H9 (cell line): ENCODE results near the gene SAMD8. TPM values are rescaled to one million over a fixed set of nuclear protein-coding genes. Genes with fewer than 3 reads are reported as not detected.

Source experiments
- DNase-seq: peaks from one replicate; pipeline ENCODE4 v3.0.0-alpha.2; 2017
- H2AFZ ChIP-seq: one replicate; pipeline ENCODE4 v1.6.1; 2013; ENCODE audit warnings: mild to moderate bottlenecking, low read length, control low read depth, moderate library complexity
- H2AK5ac ChIP-seq: 2 replicates; pipeline ENCODE4 v1.6.1; 2013; ENCODE audit warnings: low read length, control low read depth, mixed read lengths; ENCODE audit not compliant: insufficient read length
- H2BK120ac ChIP-seq: one replicate; pipeline ENCODE4 v1.6.1; 2013; ENCODE audit warnings: low read depth, mild to moderate bottlenecking, low read length, control low read depth, inconsistent platforms; ENCODE audit not compliant: poor library complexity, severe bottlenecking
- H2BK12ac ChIP-seq: 2 replicates; pipeline ENCODE4 v1.6.1; 2013; ENCODE audit warnings: low read length, control low read depth, mixed read lengths, low read depth; ENCODE audit not compliant: insufficient read length
- H2BK15ac ChIP-seq: 2 replicates; pipeline ENCODE4 v1.6.1; 2013; ENCODE audit warnings: low read depth, low read length, control low read depth
- H2BK20ac ChIP-seq: one replicate; pipeline ENCODE4 v1.6.1; 2013; ENCODE audit warnings: low read depth, mild to moderate bottlenecking, low read length, control low read depth, inconsistent platforms; ENCODE audit not compliant: poor library complexity, severe bottlenecking
- H2BK5ac ChIP-seq: 2 replicates; pipeline ENCODE4 v1.6.1; 2013; ENCODE audit warnings: low read length, control low read depth, mixed read lengths; ENCODE audit not compliant: insufficient read length
- H3K14ac ChIP-seq: 2 replicates; pipeline ENCODE4 v1.6.1; 2013; ENCODE audit warnings: low read length, control low read depth; ENCODE audit not compliant: insufficient read depth
- H3K18ac ChIP-seq: 2 replicates; pipeline ENCODE4 v1.6.1; 2013; ENCODE audit warnings: low read depth, mild to moderate bottlenecking, mixed read lengths, low read length, control low read depth; ENCODE audit not compliant: insufficient read length
- H3K23ac ChIP-seq: 2 replicates; pipeline ENCODE4 v1.6.1; 2013; ENCODE audit warnings: low read length, control low read depth, mixed read lengths, low read depth; ENCODE audit not compliant: insufficient read length
- H3K23me2 ChIP-seq: 2 replicates; pipeline ENCODE4 v1.6.1; 2013; ENCODE audit warnings: low read depth, mild to moderate bottlenecking, mixed read lengths, low read length, control low read depth; ENCODE audit not compliant: insufficient read length, poor library complexity, severe bottlenecking
- H3K27ac ChIP-seq: 2 replicates; pipeline ENCODE4 v1.5.1; 2013; ENCODE audit warnings: low read length, control low read depth, mixed read lengths, low read depth; ENCODE audit not compliant: insufficient read length
- H3K27me3 ChIP-seq: 2 replicates; pipeline ENCODE4 v1.6.1; 2013; ENCODE audit warnings: low read length, control low read depth, inconsistent platforms; ENCODE audit not compliant: insufficient read depth
- H3K4ac ChIP-seq: 2 replicates; pipeline ENCODE4 v1.6.1; 2013; ENCODE audit warnings: low read depth, mild to moderate bottlenecking, control low read depth, inconsistent platforms, low read length, moderate library complexity
- H3K4me1 ChIP-seq: 2 replicates; pipeline ENCODE4 v1.6.1; 2013; ENCODE audit warnings: low read length, control low read depth, inconsistent platforms; ENCODE audit not compliant: insufficient read depth
- H3K4me2 ChIP-seq: 2 replicates; pipeline ENCODE4 v1.6.1; 2013; ENCODE audit warnings: low read length, control low read depth, mixed read lengths; ENCODE audit not compliant: insufficient read length, insufficient read depth
- H3K56ac ChIP-seq: 2 replicates; pipeline ENCODE4 v1.6.1; 2013; ENCODE audit warnings: low read depth, mild to moderate bottlenecking, mixed read lengths, low read length, control low read depth; ENCODE audit not compliant: insufficient read length
- H3K79me1 ChIP-seq: 2 replicates; pipeline ENCODE4 v1.6.1; 2013; ENCODE audit warnings: low read depth, mild to moderate bottlenecking, moderate library complexity, low read length, control low read depth, inconsistent platforms; ENCODE audit not compliant: insufficient read depth, poor library complexity, severe bottlenecking
- H3K79me2 ChIP-seq: 2 replicates; pipeline ENCODE4 v1.6.1; 2013; ENCODE audit warnings: low read length, control low read depth, inconsistent platforms; ENCODE audit not compliant: insufficient read depth
- H3K9ac ChIP-seq: 2 replicates; pipeline ENCODE4 v1.6.1; 2013; ENCODE audit warnings: low read length, control low read depth, mixed read lengths; ENCODE audit not compliant: insufficient read length; ENCODE audit errors: extremely low read depth
- H3K9me3 ChIP-seq: one replicate; pipeline ENCODE4 v1.6.1; 2013; ENCODE audit warnings: low read depth, low read length, inconsistent platforms; ENCODE audit not compliant: control insufficient read depth
- H3T11ph ChIP-seq: one replicate; pipeline ENCODE4 v1.6.1; 2013; ENCODE audit warnings: mild to moderate bottlenecking, low read length, control low read depth, inconsistent platforms
- H4K20me1 ChIP-seq: one replicate; pipeline ENCODE4 v1.6.1; 2013; ENCODE audit not compliant: control insufficient read depth, insufficient read length, insufficient read depth
- H4K5ac ChIP-seq: 2 replicates; pipeline ENCODE4 v1.6.1; 2013; ENCODE audit warnings: low read depth, mild to moderate bottlenecking, mixed read lengths, low read length, control low read depth; ENCODE audit not compliant: insufficient read length
- H4K8ac ChIP-seq: replicated peaks from 2 replicates; pipeline ENCODE4 v1.6.1; 2013; ENCODE audit warnings: low read length, control low read depth, mixed read lengths, low read depth; ENCODE audit not compliant: insufficient read length
- H4K91ac ChIP-seq: 2 replicates; pipeline ENCODE4 v1.6.1; 2013; ENCODE audit warnings: low read depth, mild to moderate bottlenecking, moderate library complexity, mixed read lengths, low read length, control low read depth; ENCODE audit not compliant: insufficient read length
- H3K27ac Mint-ChIP-seq, 3 experiments: 2 replicates in 2 of 3; 3 replicates in 1 of 3; pipeline ENCODE4 v1.8.0; 2020 to 2021; ENCODE audit warnings: mixed read lengths in 3 of 3, mild to moderate bottlenecking in 1 of 3, moderate library complexity in 1 of 3
- H3K27me3 Mint-ChIP-seq: 2 replicates; pipeline ENCODE4 v1.8.0; 2021; ENCODE audit warnings: low read depth, mild to moderate bottlenecking, moderate library complexity, mixed read lengths
- H3K36me3 Mint-ChIP-seq, 3 experiments: 2 replicates in 2 of 3; 3 replicates in 1 of 3; pipeline ENCODE4 v1.8.0; 2020 to 2021; ENCODE audit warnings: low read depth in 3 of 3, mixed read lengths in 3 of 3; ENCODE audit not compliant: insufficient read depth in 1 of 3
- H3K4me1 Mint-ChIP-seq, 2 experiments: 2 replicates each; pipeline ENCODE4 v1.8.0; 2020; ENCODE audit warnings: mixed read lengths in 2 of 2
- H3K4me3 Mint-ChIP-seq, 2 experiments: 2 replicates in 1 of 2; 3 replicates in 1 of 2; pipeline ENCODE4 v1.8.0; 2020 to 2021; ENCODE audit warnings: mild to moderate bottlenecking in 2 of 2, mixed read lengths in 2 of 2, moderate library complexity in 1 of 2
- H3K9me3 Mint-ChIP-seq, 2 experiments: 2 replicates in 1 of 2; 3 replicates in 1 of 2; pipeline ENCODE4 v1.8.0; 2020; ENCODE audit warnings: mild to moderate bottlenecking in 2 of 2, mixed read lengths in 2 of 2, moderate library complexity in 1 of 2
- CTCF ChIP-seq: fragments of 200-600 bp; sonication (generic); conservative IDR thresholded peaks from 3 replicates; pipeline ENCODE4 v1.8.0; 2021; ENCODE audit warnings: antibody characterized with exemption, mild to moderate bottlenecking
- WGBS: extraction: QIAGEN DNeasy Blood & Tissue Kit; methylation state at CpG from one replicate; pipeline ENCODE4 v1.1.7; 2013; ENCODE audit warnings: missing lambda C conversion rate, low lambda C conversion rate, mixed read lengths; ENCODE audit not compliant: insufficient read length; ENCODE audit errors: extremely low coverage; 5-methylcytosine and 5-hydroxymethylcytosine counted together
- total RNA-seq: library from RNA; stranded (reverse); gene quantifications from 2 replicates; pipeline ENCODE4 v1.2.1, GENCODE V29; 2021

The SAMD8 gene
- total RNA-seq, 1 experiment from 2014 or later = 18.8 TPM

- no peak overlapping the region for H3K14ac ChIP-seq
- no peak overlapping the region for H3K23ac ChIP-seq
- no peaks in the 10 kb centered on the region for H3K79me1 ChIP-seq
- no peak overlapping the region for H4K8ac ChIP-seq
- peaks cover 23% of the 10 kb centered on the region for H3K79me2 ChIP-seq
- H2BK5ac ChIP-seq = no peak overlapping the region
- H3K27me3 ChIP-seq = no peaks in the 10 kb centered on the region
- H3K9ac ChIP-seq = no peak overlapping the region
- Mint-ChIP-seq H3K36me3 (peaks cover 43 to 60% (median 59%) of the 10 kb centered on the region in 3 experiments), H3K27me3 (peaks cover 3% of the 10 kb centered on the region; the same call in 1 of the 2 replicates), H3K27ac (peak overlapping the region; percentile 31 to 69 (median 39); a peak in 4 of 7 replicates), H3K4me1 (peaks cover 30 to 39% of the 10 kb centered on the region in 2 experiments), H3K9me3 (peaks cover 0 to 3% of the 10 kb centered on the region in 2 experiments; a peak in 1 of 5 replicates), H3K4me3 (peak overlapping the region; percentile 87 to 94)
- H3K27ac ChIP-seq = no peak overlapping the region
- no peak overlapping the region for H2BK120ac ChIP-seq
- no peaks in the 10 kb centered on the region for H4K20me1 ChIP-seq
- no peak overlapping the region for H2BK15ac ChIP-seq
- no peak overlapping the region for H4K91ac ChIP-seq
- H2BK12ac ChIP-seq = no peak overlapping the region
- peak overlapping the region; percentile 96 for H3K4me2 ChIP-seq
- H4K5ac ChIP-seq = no peak overlapping the region
- H3K23me2 ChIP-seq = peaks cover 5% of the 10 kb centered on the region
- no peaks in the 10 kb centered on the region for H3K9me3 ChIP-seq
- no peak overlapping the region for H2AK5ac ChIP-seq
- H2AFZ ChIP-seq = no peak overlapping the region
- no peak overlapping the region for H2BK20ac ChIP-seq
- no peak for TF ChIP-seq CTCF
- no peak overlapping the region for H3K4ac ChIP-seq
- H3K4me1 ChIP-seq = peaks cover 13% of the 10 kb centered on the region
- DNase-seq = no peak
- no peak overlapping the region for H3K18ac ChIP-seq
- H3K56ac ChIP-seq = no peak overlapping the region
- H3T11ph ChIP-seq = no peak overlapping the region
- 100% methylated on average over 1 of the region's 6 CpGs for WGBS
Observed at GRCh38 chr10:75212343-75212742, 100.9 kb downstream of the SAMD8 start.
